Body of pancreas (tissue), 4 donors: ENCODE data around the gene PTPN12.

Experiments used
- CTCF ChIP-seq, 7 experiments: fragments of 450-650 bp in 4 of 7; fragments of 200-600 bp in 3 of 7; sonication (generic) in 3 of 7; IDR thresholded peaks; one replicate each; pipeline ENCODE4 v1.5.1; 2016 to 2019; ENCODE audit warnings: antibody characterized with exemption in 7 of 7
- POLR2A ChIP-seq, 3 donors: fragments of 450-650 bp; IDR thresholded peaks; one replicate each; pipeline ENCODE4 v1.6.1; 2016; ENCODE audit warnings: antibody characterized with exemption in 3 of 3, mild to moderate bottlenecking in 2 of 3

- no peak for TF ChIP-seq CTCF (IDR thresholded peaks at IDR 0.05)
- TF ChIP-seq POLR2A (IDR thresholded peaks at IDR 0.05): no peak
Measured at GRCh38 chr7:77553123-77553522, 16.0 kb downstream of the PTPN12 start.
